NB4 (cell line): ENCODE data around the gene MVP.

ENCODE experiments used
- MYC ChIP-seq: IDR thresholded peaks from 2 replicates; pipeline ENCODE4 v1.6.1; 2011; ENCODE audit warnings: low read depth, low read length
- POLR2A ChIP-seq: IDR thresholded peaks from 2 replicates; pipeline ENCODE4 v1.6.1; 2011; ENCODE audit warnings: mild to moderate bottlenecking; ENCODE audit not compliant: insufficient read length; ENCODE audit errors: extremely low read depth
- TF ChIP-seq, protein P1 (sequence below): IDR thresholded peaks from one replicate; pipeline ENCODE4 v1.5.1; 2012; ENCODE audit warnings: low read depth, low read length

GRCh38 chr16:29831490-29831889, 11.2 kb downstream of the MVP start:
- TF ChIP-seq, protein P1, sequence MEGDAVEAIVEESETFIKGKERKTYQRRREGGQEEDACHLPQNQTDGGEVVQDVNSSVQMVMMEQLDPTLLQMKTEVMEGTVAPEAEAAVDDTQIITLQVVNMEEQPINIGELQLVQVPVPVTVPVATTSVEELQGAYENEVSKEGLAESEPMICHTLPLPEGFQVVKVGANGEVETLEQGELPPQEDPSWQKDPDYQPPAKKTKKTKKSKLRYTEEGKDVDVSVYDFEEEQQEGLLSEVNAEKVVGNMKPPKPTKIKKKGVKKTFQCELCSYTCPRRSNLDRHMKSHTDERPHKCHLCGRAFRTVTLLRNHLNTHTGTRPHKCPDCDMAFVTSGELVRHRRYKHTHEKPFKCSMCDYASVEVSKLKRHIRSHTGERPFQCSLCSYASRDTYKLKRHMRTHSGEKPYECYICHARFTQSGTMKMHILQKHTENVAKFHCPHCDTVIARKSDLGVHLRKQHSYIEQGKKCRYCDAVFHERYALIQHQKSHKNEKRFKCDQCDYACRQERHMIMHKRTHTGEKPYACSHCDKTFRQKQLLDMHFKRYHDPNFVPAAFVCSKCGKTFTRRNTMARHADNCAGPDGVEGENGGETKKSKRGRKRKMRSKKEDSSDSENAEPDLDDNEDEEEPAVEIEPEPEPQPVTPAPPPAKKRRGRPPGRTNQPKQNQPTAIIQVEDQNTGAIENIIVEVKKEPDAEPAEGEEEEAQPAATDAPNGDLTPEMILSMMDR: no peak
- TF ChIP-seq POLR2A (no peak), MYC (no peak)
